ENCODE results near the gene HDX.
"Not testable (repeated sequence)": the region's sequence is repeated elsewhere in the genome, so short reads cannot be mapped to it uniquely, and the experiment has no call there.

The HDX gene

DNA sequence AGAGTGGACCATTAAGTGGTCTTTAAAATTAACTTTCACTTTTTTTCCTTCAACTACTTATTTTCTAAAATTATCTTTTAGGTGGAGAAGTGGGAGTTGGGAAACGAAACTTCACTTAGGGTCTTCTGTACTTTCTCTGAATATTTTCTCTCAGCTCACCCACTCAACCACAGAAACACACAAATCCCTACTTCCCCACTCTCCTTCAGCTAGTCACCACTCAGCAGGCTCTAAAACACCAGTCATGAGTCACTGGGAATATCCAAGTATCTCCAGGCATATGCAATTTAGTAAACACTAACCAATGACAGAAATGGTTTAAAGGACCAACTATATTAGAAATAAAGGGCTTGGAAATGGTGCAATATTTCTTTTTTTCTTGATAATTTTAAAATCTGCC is 161.3 kb downstream of the HDX start:
- DNase-seq (ENCODE audit: insufficient read length, low spot score) (no peak), FAIRE-seq (no peak)
- TF ChIP-seq PAX5 (IDR thresholded peaks at IDR 0.05; ENCODE audit: insufficient read depth, low read length, severe bottlenecking) = no peak
- TF ChIP-seq POLR2AphosphoS5 (IDR thresholded peaks at IDR 0.05; ENCODE audit: low read depth, low read length) = no peak
- TF ChIP-seq SPI1 (IDR thresholded peaks at IDR 0.05; ENCODE audit: low read depth, low read length) = no peak
- TF ChIP-seq TAF1 (IDR thresholded peaks at IDR 0.05; ENCODE audit: low read depth, low read length) = no peak
- TF ChIP-seq POLR2A (IDR thresholded peaks at IDR 0.05; ENCODE audit: low read depth, low read length) = no peak

DNA sequence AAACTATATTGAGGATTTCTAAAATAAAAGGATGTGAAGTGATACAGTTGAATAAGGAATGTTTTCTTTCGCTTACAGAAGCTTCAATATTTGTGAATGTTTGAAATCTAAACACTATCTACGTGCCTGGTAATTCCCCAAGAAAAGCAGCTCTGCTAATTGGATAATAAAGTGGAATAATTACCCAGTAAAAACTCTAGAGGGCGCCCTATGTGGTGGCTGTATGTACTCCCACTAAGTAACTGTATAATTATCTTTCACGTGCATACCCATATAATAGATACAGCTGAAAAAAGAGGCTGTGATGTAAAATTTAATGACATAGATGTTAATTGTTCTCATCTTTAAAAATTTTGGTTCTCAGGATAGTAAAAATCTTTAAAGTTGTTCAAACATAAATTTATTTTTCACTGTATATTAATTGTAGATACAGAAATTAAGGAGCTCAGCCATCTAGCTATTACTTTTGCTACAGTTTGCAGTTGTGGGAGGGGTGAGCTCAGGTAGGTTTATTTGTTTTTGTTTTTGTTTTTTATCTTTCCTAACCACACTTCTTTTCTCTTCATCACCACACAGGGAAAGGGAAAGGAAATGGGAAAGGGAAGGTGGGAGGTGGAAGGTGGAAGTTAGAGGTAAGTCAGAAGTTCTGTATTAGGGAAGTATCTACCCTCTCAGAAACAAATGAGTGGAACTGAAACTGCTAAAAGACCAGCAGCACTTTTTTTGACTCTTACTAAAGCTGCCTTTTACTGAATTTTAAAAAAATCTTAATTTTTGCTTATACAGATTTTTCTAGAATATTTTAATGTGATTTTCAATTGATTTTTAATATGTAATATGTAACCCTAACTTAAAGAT is 162.5 kb downstream of the HDX start:
- no peak for DNase-seq (ENCODE audit: insufficient read length, low spot score)
- TF ChIP-seq SPI1 (IDR thresholded peaks at IDR 0.05; ENCODE audit: low read depth, low read length) = peak; percentile 68
- no peak for TF ChIP-seq PAX5 (IDR thresholded peaks at IDR 0.05; ENCODE audit: insufficient read depth, low read length, severe bottlenecking)
- no peak for TF ChIP-seq POLR2AphosphoS5 (IDR thresholded peaks at IDR 0.05; ENCODE audit: low read depth, low read length)
- no peak for TF ChIP-seq POU2F2 (IDR thresholded peaks at IDR 0.05; ENCODE audit: low read depth, low read length)
- TF ChIP-seq POLR2A (IDR thresholded peaks at IDR 0.05; ENCODE audit: low read depth, low read length) = no peak
- FAIRE-seq = no peak

- FAIRE-seq (no peak), DNase-seq (ENCODE audit: insufficient read length, low spot score) (no peak)
- no peak for TF ChIP-seq POLR2AphosphoS5 (IDR thresholded peaks at IDR 0.05; ENCODE audit: low read depth, low read length)
- TF ChIP-seq POU2F2 (IDR thresholded peaks at IDR 0.05; ENCODE audit: low read depth, low read length) = no peak
- no peak for TF ChIP-seq TAF1 (IDR thresholded peaks at IDR 0.05; ENCODE audit: low read depth, low read length)
These were observed 165.6 kb downstream of the HDX start for GRCh38 chrX:84336646-84337045.

GRCh38 chrX:84335121-84335520 is 167.1 kb downstream of the HDX start:
- DNase-seq (ENCODE audit: insufficient read length, low spot score) (no peak), FAIRE-seq (no peak)
- TF ChIP-seq POLR2AphosphoS5 (IDR thresholded peaks at IDR 0.05; ENCODE audit: low read depth, low read length) = no peak
- no peak for TF ChIP-seq POU2F2 (IDR thresholded peaks at IDR 0.05; ENCODE audit: low read depth, low read length)
- TF ChIP-seq SPI1 (IDR thresholded peaks at IDR 0.05; ENCODE audit: low read depth, low read length) = no peak
- no peak for TF ChIP-seq PAX5 (IDR thresholded peaks at IDR 0.05; ENCODE audit: insufficient read depth, low read length, severe bottlenecking)
- no peak for TF ChIP-seq POLR2A (IDR thresholded peaks at IDR 0.05; ENCODE audit: low read depth, low read length)
- TF ChIP-seq TAF1 (IDR thresholded peaks at IDR 0.05; ENCODE audit: low read depth, low read length) = no peak

GRCh38 chrX:84322083-84322827 is 180.0 kb downstream of the HDX start:
- TF ChIP-seq PAX5 (IDR thresholded peaks at IDR 0.05; ENCODE audit: insufficient read depth, low read length, severe bottlenecking) (no peak), POU2F2 (IDR thresholded peaks at IDR 0.05; ENCODE audit: low read depth, low read length) (no peak), POLR2A (IDR thresholded peaks at IDR 0.05; ENCODE audit: low read depth, low read length) (no peak), POLR2AphosphoS5 (IDR thresholded peaks at IDR 0.05; ENCODE audit: low read depth, low read length) (no peak), TAF1 (IDR thresholded peaks at IDR 0.05; ENCODE audit: low read depth, low read length) (no peak), SPI1 (IDR thresholded peaks at IDR 0.05; ENCODE audit: low read depth, low read length) (no peak)
- FAIRE-seq (no peak), DNase-seq (ENCODE audit: insufficient read length, low spot score) (no peak)

DNA sequence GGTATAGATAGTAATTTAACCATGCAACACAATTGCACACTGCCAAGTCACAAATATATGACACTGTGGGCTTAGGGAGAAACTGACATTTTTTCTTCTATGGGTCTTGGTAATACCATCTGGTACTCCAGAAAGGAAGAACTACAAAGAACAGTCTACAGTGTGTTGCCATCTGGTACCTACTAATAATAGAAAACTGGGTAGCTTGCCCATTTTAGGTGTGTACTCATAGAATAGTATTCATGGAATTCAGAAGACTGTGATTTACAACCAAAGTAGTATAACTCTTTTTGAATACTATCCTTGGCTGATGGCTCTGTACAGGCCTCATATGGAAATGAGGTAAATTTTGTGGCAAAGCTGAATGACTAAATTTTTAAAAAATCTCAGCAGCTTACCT is 181.6 kb downstream of the HDX start:
- TF ChIP-seq POLR2A (IDR thresholded peaks at IDR 0.05; ENCODE audit: low read depth, low read length) (no peak), SPI1 (IDR thresholded peaks at IDR 0.05; ENCODE audit: low read depth, low read length) (no peak), POU2F2 (IDR thresholded peaks at IDR 0.05; ENCODE audit: low read depth, low read length) (no peak), POLR2AphosphoS5 (IDR thresholded peaks at IDR 0.05; ENCODE audit: low read depth, low read length) (no peak)
- no peak for DNase-seq (ENCODE audit: insufficient read length, low spot score)
- no peak for FAIRE-seq

GRCh38 chrX:84320023-84320422 is 182.2 kb downstream of the HDX start:
- no peak for TF ChIP-seq POU2F2 (IDR thresholded peaks at IDR 0.05; ENCODE audit: low read depth, low read length)
- TF ChIP-seq PAX5 (IDR thresholded peaks at IDR 0.05; ENCODE audit: insufficient read depth, low read length, severe bottlenecking) = no peak
- FAIRE-seq (no peak), DNase-seq (ENCODE audit: insufficient read length, low spot score) (no peak)

DNA sequence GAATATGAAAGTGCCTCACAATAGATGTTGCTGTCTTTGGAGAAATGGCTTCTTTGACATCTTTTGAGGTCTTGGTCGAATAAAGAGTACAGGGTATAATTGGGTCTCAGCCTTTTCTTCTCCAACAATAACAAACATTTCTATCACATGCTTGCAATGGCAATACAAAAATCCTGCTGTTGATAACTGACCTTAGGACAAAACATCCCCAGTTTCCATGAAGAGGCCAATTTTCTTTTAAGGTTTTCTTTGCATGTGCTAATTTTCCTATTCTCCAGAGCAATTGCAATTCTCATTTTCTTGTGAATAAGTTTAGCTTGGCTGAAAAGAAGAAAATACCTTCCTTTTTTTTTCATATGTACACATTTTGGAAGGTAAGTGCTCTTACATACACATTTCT is 183.6 kb downstream of the HDX start:
- DNase-seq (ENCODE audit: insufficient read length, low spot score) = no peak
- TF ChIP-seq TAF1 (IDR thresholded peaks at IDR 0.05; ENCODE audit: low read depth, low read length) (no peak), POLR2AphosphoS5 (IDR thresholded peaks at IDR 0.05; ENCODE audit: low read depth, low read length) (no peak), SPI1 (IDR thresholded peaks at IDR 0.05; ENCODE audit: low read depth, low read length) (no peak), PAX5 (IDR thresholded peaks at IDR 0.05; ENCODE audit: insufficient read depth, low read length, severe bottlenecking) (no peak), POU2F2 (IDR thresholded peaks at IDR 0.05; ENCODE audit: low read depth, low read length) (no peak)
- FAIRE-seq = no peak

GRCh38 chrX:84315946-84316345 is 186.3 kb downstream of the HDX start:
- not testable (repeated sequence) for FAIRE-seq; DNase-seq (ENCODE audit: insufficient read length, low spot score)
